ENCODE data around the gene RECQL5. TPM values are rescaled to one million over a fixed set of nuclear protein-coding genes. Genes with fewer than 3 reads are reported as not detected.

Gene RECQL5
- total RNA-seq, 1 experiment from 2014 or later = 46.1 TPM

- Histone ChIP-seq H3K4me1 (ENCODE audit: control insufficient read depth, insufficient read depth, low read length) (peaks cover 98% of the 10 kb centered on the region), H3K36me3 (ENCODE audit: control insufficient read depth, insufficient read depth, low read length) (peaks cover 11% of the 10 kb centered on the region; the same call in 1 of the 2 replicates), H3K27me3 (ENCODE audit: control insufficient read depth, insufficient read depth, low read length) (no peaks in the 10 kb centered on the region), H3K9me3 (ENCODE audit: control insufficient read depth, insufficient read depth, low read depth, low read length) (no peaks in the 10 kb centered on the region), H3K27ac (ENCODE audit: low read length) (peak overlapping the region; percentile 81; the same call in 1 of the 2 replicates), H3K4me3 (ENCODE audit: low read depth in 2 of 2, low read length in 2 of 2) (no peak overlapping the region)
- DNase-seq (ENCODE audit: low read depth, low spot score) = no peak
- in situ Hi-C loops (cut with HindIII; ENCODE audit: low pct_unique_long_range_greater_than_20kb, low sequenced_read_pairs) = no loop called here
- intact Hi-C loops (cut with micrococcal nuclease; ENCODE audit: unreplicated experiment) = no loop called here
- BruUV-seq (replicated peaks) = no TSS peak
- POLR2A ChIA-PET = no interaction called here
- TF ChIP-seq REST (IDR thresholded peaks at IDR 0.05; ENCODE audit: insufficient read depth in 1 of 2, low read depth in 2 of 2, low read length in 1 of 2) (no peak), TCF7L2 (IDR thresholded peaks at IDR 0.05; ENCODE audit: low read depth, low read length) (no peak), SIN3A (IDR thresholded peaks at IDR 0.05; ENCODE audit: borderline replicate concordance, insufficient read depth, low read depth, low read length) (no peak), CTCF (IDR thresholded peaks at IDR 0.05) (no peak), POLR2AphosphoS5 (IDR thresholded peaks at IDR 0.05; ENCODE audit: low read depth, low read length) (no peak)
- ATAC-seq = no peak
- CTCF ChIA-PET = no interaction called here
Measured at GRCh38 chr17:75695830-75696271, 28.9 kb upstream of the RECQL5 start.

- H3K27me3 ChIP-seq (ENCODE audit: control insufficient read depth, insufficient read depth, low read length) = no peaks in the 10 kb centered on the region
- TF ChIP-seq SIN3A (IDR thresholded peaks at IDR 0.05; ENCODE audit: borderline replicate concordance, insufficient read depth, low read depth, low read length) (no peak), REST (IDR thresholded peaks at IDR 0.05; ENCODE audit: insufficient read depth in 1 of 2, low read depth in 2 of 2, low read length in 1 of 2) (no peak), TCF7L2 (IDR thresholded peaks at IDR 0.05; ENCODE audit: low read depth, low read length) (no peak), POLR2AphosphoS5 (IDR thresholded peaks at IDR 0.05; ENCODE audit: low read depth, low read length) (no peak), CTCF (IDR thresholded peaks at IDR 0.05) (no peak)
- H3K36me3 ChIP-seq (ENCODE audit: control insufficient read depth, insufficient read depth, low read length) = peaks cover 8% of the 10 kb centered on the region; the same call in 1 of the 2 replicates
- DNase-seq (ENCODE audit: low read depth, low spot score) (no peak), ATAC-seq (no peak)
- H3K4me1 ChIP-seq (ENCODE audit: control insufficient read depth, insufficient read depth, low read length) = peaks cover 93% of the 10 kb centered on the region
- peak overlapping the region; percentile 81 for H3K27ac ChIP-seq (ENCODE audit: low read length)
- H3K9me3 ChIP-seq (ENCODE audit: control insufficient read depth, insufficient read depth, low read depth, low read length) = no peaks in the 10 kb centered on the region
- intact Hi-C loops (cut with micrococcal nuclease; ENCODE audit: unreplicated experiment) = no loop called here
- CTCF ChIA-PET = no interaction called here
- H3K4me3 ChIP-seq (ENCODE audit: low read depth in 2 of 2, low read length in 2 of 2) = no peak overlapping the region
- no TSS peak for BruUV-seq (replicated peaks)
- in situ Hi-C loops (cut with HindIII; ENCODE audit: low pct_unique_long_range_greater_than_20kb, low sequenced_read_pairs) = no loop called here
- POLR2A ChIA-PET = interaction anchor here (0.6 kb wide), 1 partner anchor 22 kb away, joined by 3 read pairs; no protein-coding TSS in a partner anchor
Measured at GRCh38 chr17:75695141-75695829, 28.3 kb upstream of the RECQL5 start.
